Limb (tissue), 2 donors: ENCODE data around the gene PECR.
"Not testable (repeated sequence)": the region's sequence is repeated elsewhere in the genome, so short reads cannot be mapped to it uniquely, and the experiment has no call there.

Source experiments
- DNase-seq, 2 donors: peaks; one replicate each; pipeline ENCODE4 v3.0.0-alpha.2; 2016; ENCODE audit errors: extremely low spot score in 2 of 2

PECR gene

GRCh38 chr2:216107320-216107719 lies 25.7 kb upstream of the PECR start:
- no peak for DNase-seq

- no peak for DNase-seq
These were observed 23.1 kb upstream of the PECR start for GRCh38 chr2:216104691-216105090.

GRCh38 chr2:216103213-216103612 lies 21.6 kb upstream of the PECR start:
- no peak for DNase-seq

- no peak for DNase-seq
These were observed 19.5 kb upstream of the PECR start for GRCh38 chr2:216101109-216101508.

- DNase-seq = no peak
These were observed 17.1 kb upstream of the PECR start for GRCh38 chr2:216098421-216099334.

GRCh38 chr2:216094701-216095100 lies 13.1 kb upstream of the PECR start:
- no peak for DNase-seq

- no peak for DNase-seq
These were observed 11.0 kb upstream of the PECR start for GRCh38 chr2:216092646-216093045.

GRCh38 chr2:216090369-216090786 lies 8.8 kb upstream of the PECR start:
- DNase-seq = no peak

- no peak for DNase-seq
These were observed 4.7 kb upstream of the PECR start for GRCh38 chr2:216086207-216086893.

- no peak for DNase-seq
These were observed 2.9 kb upstream of the PECR start for GRCh38 chr2:216084547-216084946.

GRCh38 chr2:216083464-216084281 lies 2.1 kb upstream of the PECR start:
- DNase-seq = peak; percentile 40 to 78

GRCh38 chr2:216082805-216083204 lies 1.2 kb upstream of the PECR start:
- DNase-seq = no peak

GRCh38 chr2:216082117-216082711 lies 605 bp upstream of the PECR start:
- DNase-seq = peak in 1 of 2 donors; percentile 51

GRCh38 chr2:216081012-216081411 lies 597 bp downstream of the PECR start:
- no peak for DNase-seq

- DNase-seq = not testable (repeated sequence)
These were observed 1.6 kb downstream of the PECR start for GRCh38 chr2:216080048-216080447.

GRCh38 chr2:216078776-216079175 lies 2.8 kb downstream of the PECR start:
- DNase-seq = no peak

GRCh38 chr2:216075510-216076485 lies 5.8 kb downstream of the PECR start:
- DNase-seq = no peak

GRCh38 chr2:216074794-216075193 lies 6.8 kb downstream of the PECR start:
- DNase-seq = no peak

- DNase-seq = no peak
These were observed 7.2 kb downstream of the PECR start for GRCh38 chr2:216074380-216074779.

- no peak for DNase-seq
These were observed 7.8 kb downstream of the PECR start for GRCh38 chr2:216073773-216074172.
